Esophagus squamous epithelium (tissue), 5 donors: Measurements from ENCODE around the gene WDR18. TPM values are rescaled to one million over a fixed set of nuclear protein-coding genes. Genes with fewer than 3 reads are reported as not detected.
A peak's percentile ranks its signal among the peaks of the same experiment; 100 is the strongest.

Source experiments
- DNase-seq: peaks from one replicate; lab custom pipeline; 2025; lab: John Stamatoyannopoulos, UW
- H3K27ac ChIP-seq, 4 donors: fragments of 200-600 bp; sonication (generic); one replicate each; pipeline ENCODE4 v1.5.1; 2016 to 2019; ENCODE audit warnings: mild to moderate bottlenecking in 1 of 4
- H3K27me3 ChIP-seq, 4 donors: fragments of 200-600 bp; sonication (generic); 1 replicate in 3 of 4; 2 replicates in 1 of 4; pipeline versions ENCODE4 v1.5.1 to v1.6.0; 2017 to 2021; ENCODE audit warnings: antibody characterized with exemption in 1 of 4
- H3K36me3 ChIP-seq, 3 donors: fragments of 200-600 bp; sonication (generic); one replicate each; pipeline ENCODE4 v1.5.1; 2016 to 2019
- H3K4me1 ChIP-seq, 3 donors: fragments of 200-600 bp; sonication (generic); one replicate each; pipeline ENCODE4 v1.5.1; 2017 to 2019
- H3K4me3 ChIP-seq, 4 donors: fragments of 200-600 bp; sonication (generic); 1 replicate in 3 of 4; 2 replicates in 1 of 4; pipeline ENCODE4 v1.5.1; 2016 to 2019; ENCODE audit warnings: mild to moderate bottlenecking in 2 of 4, moderate library complexity in 1 of 4
- H3K9me3 ChIP-seq, 3 donors: fragments of 200-600 bp; sonication (generic); one replicate each; pipeline ENCODE4 v1.5.1; 2016 to 2019
- POLR2A ChIP-seq, 4 donors: fragments of 450-650 bp; IDR thresholded peaks; one replicate each; pipeline ENCODE4 v1.6.1; 2017; ENCODE audit warnings: antibody characterized with exemption in 4 of 4, mild to moderate bottlenecking in 4 of 4, moderate library complexity in 3 of 4
- WGBS, 2 donors: methylation state at CpG; one replicate each; pipeline ENCODE4 v1.1.5; 2018; 5-methylcytosine and 5-hydroxymethylcytosine counted together
- intact Hi-C: fragments of 100-400 bp; cut with DNase I; formaldehyde crosslinking; loops from one replicate; pipeline ENCODE4 v1.15.0; 2022
- total RNA-seq, 4 donors: library from RNA; depleted of rRNA; stranded (reverse); fragments of >200 nt; gene quantifications; one replicate each; pipeline ENCODE4 v1.1.0, GENCODE V29; 2016
- TF ChIP-seq, protein P1 (sequence below), 6 experiments: fragments of 450-650 bp in 4 of 6; fragments of 200-600 bp in 2 of 6; sonication (generic) in 2 of 6; IDR thresholded peaks; one replicate each; pipeline ENCODE4 v1.5.1; 2016 to 2019; ENCODE audit warnings: antibody characterized with exemption in 6 of 6, mild to moderate bottlenecking in 4 of 6, moderate library complexity in 4 of 6
- donor health status: DM: yes; HTN: yes; CAD: no.

The WDR18 gene
- total RNA-seq, 4 donors from 2014 or later = 28.2 to 70.1 (median 53.0) TPM

DNA sequence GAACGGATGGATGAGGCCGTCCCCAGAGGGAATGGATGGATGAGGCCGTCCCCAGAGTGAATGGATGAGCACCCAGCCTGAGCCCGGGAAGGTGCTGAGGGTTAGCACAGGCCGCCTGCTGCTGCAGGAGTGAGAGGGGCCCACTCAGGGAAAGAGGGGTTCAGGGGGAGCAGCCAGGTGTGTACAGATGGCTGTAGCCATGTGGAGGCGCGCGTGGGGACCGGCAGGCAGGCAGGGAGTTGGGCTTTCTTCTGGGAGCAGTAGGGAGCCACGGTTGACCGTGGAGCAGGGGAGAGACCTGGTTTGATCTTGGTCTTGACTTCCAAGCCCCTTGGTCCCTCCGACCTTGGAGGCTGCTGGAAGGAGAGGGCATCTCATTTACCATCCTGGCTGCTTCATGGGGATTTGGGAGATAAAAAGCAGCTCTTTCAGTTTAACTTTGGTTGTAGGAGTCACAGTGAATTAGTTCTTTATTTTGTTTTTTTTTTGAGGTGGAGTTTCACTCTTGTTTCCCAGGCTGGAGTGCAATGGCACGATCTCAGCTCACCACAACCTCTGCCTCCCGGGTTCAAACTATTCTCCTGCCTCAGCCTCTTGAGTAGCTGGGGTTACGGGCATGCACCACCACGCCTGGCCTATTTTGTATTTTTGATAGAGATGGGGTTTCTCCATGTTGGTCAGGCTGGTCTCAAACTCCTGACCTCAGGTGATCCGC is 33.6 kb upstream of the WDR18 start:
- TF ChIP-seq, protein P1, sequence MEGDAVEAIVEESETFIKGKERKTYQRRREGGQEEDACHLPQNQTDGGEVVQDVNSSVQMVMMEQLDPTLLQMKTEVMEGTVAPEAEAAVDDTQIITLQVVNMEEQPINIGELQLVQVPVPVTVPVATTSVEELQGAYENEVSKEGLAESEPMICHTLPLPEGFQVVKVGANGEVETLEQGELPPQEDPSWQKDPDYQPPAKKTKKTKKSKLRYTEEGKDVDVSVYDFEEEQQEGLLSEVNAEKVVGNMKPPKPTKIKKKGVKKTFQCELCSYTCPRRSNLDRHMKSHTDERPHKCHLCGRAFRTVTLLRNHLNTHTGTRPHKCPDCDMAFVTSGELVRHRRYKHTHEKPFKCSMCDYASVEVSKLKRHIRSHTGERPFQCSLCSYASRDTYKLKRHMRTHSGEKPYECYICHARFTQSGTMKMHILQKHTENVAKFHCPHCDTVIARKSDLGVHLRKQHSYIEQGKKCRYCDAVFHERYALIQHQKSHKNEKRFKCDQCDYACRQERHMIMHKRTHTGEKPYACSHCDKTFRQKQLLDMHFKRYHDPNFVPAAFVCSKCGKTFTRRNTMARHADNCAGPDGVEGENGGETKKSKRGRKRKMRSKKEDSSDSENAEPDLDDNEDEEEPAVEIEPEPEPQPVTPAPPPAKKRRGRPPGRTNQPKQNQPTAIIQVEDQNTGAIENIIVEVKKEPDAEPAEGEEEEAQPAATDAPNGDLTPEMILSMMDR (IDR thresholded peaks at IDR 0.05) = no peak
- TF ChIP-seq POLR2A (IDR thresholded peaks at IDR 0.05) = no peak
- 76 to 77% methylated on average over 7 to 13 of the region's 17 CpGs for WGBS, 2 donors

GRCh38 chr19:952049-952679 is 32.0 kb upstream of the WDR18 start:
- Histone ChIP-seq H3K4me3 (no peak overlapping the region), H3K27ac (no peak overlapping the region), H3K27me3 (no peaks in the 10 kb centered on the region), H3K4me1 (peaks cover 10 to 25% (median 11%) of the 10 kb centered on the region in 3 donors), H3K36me3 (peaks cover 0 to 4% (median 0%) of the 10 kb centered on the region in 3 donors), H3K9me3 (no peaks in the 10 kb centered on the region)
- 66 to 77% methylated on average over 7 to 14 of the region's 14 CpGs for WGBS, 2 donors
- DNase-seq = no peak
- TF ChIP-seq, protein P1 (IDR thresholded peaks at IDR 0.05) = no peak
- no peak for TF ChIP-seq POLR2A (IDR thresholded peaks at IDR 0.05)
- intact Hi-C loops = no loop called here

More for the DNA sequence above, 33.6 kb upstream of the WDR18 start:
- H3K9me3 ChIP-seq = no peaks in the 10 kb centered on the region
- H3K4me3 ChIP-seq = no peak overlapping the region
- DNase-seq = no peak
- peaks cover 0 to 4% (median 0%) of the 10 kb centered on the region in 3 donors for H3K36me3 ChIP-seq
- H3K27me3 ChIP-seq = no peaks in the 10 kb centered on the region
- intact Hi-C loops = no loop called here
- peaks cover 10 to 18% (median 11%) of the 10 kb centered on the region in 3 donors for H3K4me1 ChIP-seq
- no peak overlapping the region for H3K27ac ChIP-seq

- Histone ChIP-seq H3K36me3 (peaks cover 0 to under 1% (median 0%) of the 10 kb centered on the region in 3 donors), H3K27ac (no peak overlapping the region), H3K4me1 (peaks cover 10 to 26% (median 11%) of the 10 kb centered on the region in 3 donors), H3K9me3 (no peaks in the 10 kb centered on the region), H3K27me3 (no peaks in the 10 kb centered on the region), H3K4me3 (peak overlapping the region in 2 of 4 donors; percentile 26 to 28)
- no peak for DNase-seq
- no peak for TF ChIP-seq POLR2A (IDR thresholded peaks at IDR 0.05)
- TF ChIP-seq, protein P1 (IDR thresholded peaks at IDR 0.05) = no peak
- WGBS, 2 donors = 5 to 21% methylated on average over 8 of the region's 21 CpGs
- intact Hi-C loops = no loop called here
Measured at GRCh38 chr19:952680-953444, 31.3 kb upstream of the WDR18 start.

DNA sequence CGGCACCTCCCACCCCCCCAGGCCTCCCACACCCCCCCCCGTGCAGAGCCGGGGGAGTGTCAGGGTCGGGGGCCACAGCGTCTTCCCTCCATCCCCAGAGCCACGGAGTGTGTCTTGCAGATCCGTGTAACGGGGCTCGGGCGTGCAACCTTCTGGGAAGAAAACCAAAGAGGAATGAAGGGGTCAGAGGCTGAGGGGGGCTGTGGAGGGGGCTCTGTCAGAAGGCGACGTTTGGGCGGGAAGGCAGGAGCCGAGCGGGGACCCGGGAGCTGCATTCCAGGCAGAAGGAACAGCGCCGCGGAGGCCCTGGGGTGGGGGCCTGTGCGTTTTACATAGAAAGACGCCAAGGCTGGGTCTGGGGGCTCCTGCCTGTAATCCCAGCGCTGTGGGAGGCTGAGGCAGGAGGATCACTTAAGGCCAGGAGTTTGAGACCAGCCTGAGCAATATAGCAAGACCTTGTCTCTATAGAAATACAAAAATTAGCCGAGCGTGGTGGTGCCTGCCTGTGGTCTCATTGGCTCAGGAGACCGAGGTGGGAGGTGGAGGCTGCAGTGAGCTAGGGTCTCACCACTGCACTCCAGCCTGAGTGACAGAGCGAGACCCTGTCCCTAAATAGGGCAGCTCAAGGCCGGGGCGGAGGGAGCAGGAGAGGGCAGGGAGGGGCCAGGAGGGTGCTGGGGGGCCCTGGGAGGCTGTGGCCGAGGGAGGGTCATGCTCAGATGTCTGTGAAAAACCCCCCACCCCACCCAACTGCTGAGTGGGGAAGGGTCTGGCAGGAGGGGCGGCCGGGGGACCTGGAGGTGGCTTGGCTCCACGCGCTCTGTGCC is 30.5 kb upstream of the WDR18 start:
- Histone ChIP-seq H3K27me3 (no peaks in the 10 kb centered on the region), H3K4me1 (peaks cover 10 to 27% (median 11%) of the 10 kb centered on the region in 3 donors), H3K36me3 (no peaks in the 10 kb centered on the region), H3K27ac (no peak overlapping the region), H3K4me3 (peak overlapping the region in 2 of 4 donors; percentile 26 to 28), H3K9me3 (no peaks in the 10 kb centered on the region)
- intact Hi-C loops = no loop called here
- TF ChIP-seq, protein P1 (IDR thresholded peaks at IDR 0.05) = no peak
- TF ChIP-seq POLR2A (IDR thresholded peaks at IDR 0.05) = no peak
- 72 to 74% methylated on average over 8 to 12 of the region's 33 CpGs for WGBS, 2 donors
- no peak for DNase-seq
